ENCODE results near the gene HEATR5B.

- TF ChIP-seq EZH2 (IDR thresholded peaks at IDR 0.05; ENCODE audit: borderline replicate concordance, low read length) (no peak), CTCF (IDR thresholded peaks at IDR 0.05; ENCODE audit: low read length) (no peak)
These were observed 3.5 kb downstream of the HEATR5B start for GRCh38 chr2:37080689-37081088.
